Dedifferentiated amniotic fluid mesenchymal stem cell (primary cell): ENCODE results near the gene MBNL1.

ENCODE experiments used
- DNase-seq: peaks from one replicate; pipeline ENCODE4 v3.0.0-alpha.2; 2016; ENCODE audit errors: extremely low spot score

Gene MBNL1

GRCh38 chr3:152252755-152253154, 16.0 kb upstream of the MBNL1 start:
- no peak for DNase-seq

GRCh38 chr3:152253514-152253913, 15.2 kb upstream of the MBNL1 start:
- DNase-seq, result no peak

DNA sequence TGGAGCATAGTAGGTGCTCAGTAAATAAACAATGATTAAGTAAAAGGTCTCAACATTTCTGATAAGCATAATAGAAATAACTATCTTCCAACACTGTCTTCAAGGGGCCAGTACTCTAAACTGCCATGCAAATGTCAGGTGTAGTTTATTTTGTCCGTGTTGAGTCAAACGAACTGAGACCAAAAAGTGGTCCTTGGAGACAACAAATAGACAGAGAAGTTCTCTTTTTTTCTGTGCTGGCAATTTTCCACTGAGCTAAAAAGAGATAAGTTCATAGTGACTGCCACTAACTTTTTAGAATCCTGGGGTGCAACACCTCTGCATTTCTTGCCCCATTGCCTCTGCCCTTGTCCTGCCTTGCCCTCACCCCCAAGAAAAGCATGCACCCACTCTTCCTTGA, 14.7 kb upstream of the MBNL1 start:
- DNase-seq, result no peak

DNA sequence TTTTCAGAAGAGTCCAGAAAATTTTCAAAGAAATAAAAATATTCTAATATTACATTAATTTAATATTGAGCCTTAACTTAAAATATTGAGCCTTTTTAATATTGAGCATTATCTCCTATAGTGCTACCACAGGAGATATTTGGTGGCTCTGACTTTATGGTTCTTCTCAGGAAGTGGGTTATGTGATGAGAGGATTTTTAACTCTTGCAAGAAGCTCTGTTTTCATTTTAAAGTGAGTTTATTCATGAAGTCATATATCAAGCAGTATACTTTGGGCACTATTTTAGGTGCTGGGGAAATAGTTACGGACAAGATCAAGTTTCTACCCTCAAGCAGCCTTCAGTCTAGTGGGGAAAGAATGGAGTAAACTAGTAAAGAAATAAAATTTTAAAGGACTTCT, 13.4 kb upstream of the MBNL1 start:
- DNase-seq, result no peak

DNA sequence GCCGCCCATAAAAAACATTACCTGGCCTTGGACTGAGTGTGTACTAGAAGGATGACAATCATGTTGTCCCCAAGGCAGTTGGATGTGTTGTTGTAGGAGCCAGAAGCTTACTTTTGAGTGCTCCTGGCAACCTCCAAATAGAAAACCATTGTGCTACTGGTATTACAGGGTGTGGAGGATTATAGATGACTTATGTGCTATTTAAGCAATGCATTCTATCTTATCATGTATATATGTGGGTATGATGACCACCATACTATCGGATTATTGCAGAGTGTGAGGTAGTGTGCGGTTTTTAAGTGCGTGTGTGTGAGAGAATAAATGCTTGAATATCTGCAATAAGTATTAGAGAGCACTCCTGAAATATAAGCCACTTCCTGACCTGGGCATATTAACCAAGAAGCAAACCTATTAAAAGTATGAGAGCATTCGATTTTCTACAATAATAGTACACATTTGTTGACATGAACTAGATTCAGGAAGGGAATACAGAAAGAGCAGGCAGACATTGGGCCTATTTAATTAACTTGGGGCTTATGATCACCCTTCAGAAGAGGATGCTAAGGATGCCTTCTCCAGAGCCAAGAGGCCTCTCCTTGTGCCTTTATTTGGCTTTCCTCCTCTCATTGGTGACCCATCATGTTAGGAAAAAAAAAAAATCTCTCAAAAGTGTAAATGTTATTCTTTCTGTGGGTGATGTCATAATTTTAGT, 11.7 kb upstream of the MBNL1 start:
- DNase-seq, result no peak

GRCh38 chr3:152257563-152258035, 11.1 kb upstream of the MBNL1 start:
- no peak for DNase-seq

- peak; percentile 96 for DNase-seq
Measured at GRCh38 chr3:152258448-152259393, 10.0 kb upstream of the MBNL1 start.

GRCh38 chr3:152259468-152259867, 9.3 kb upstream of the MBNL1 start:
- DNase-seq, result no peak

- DNase-seq, result no peak
Measured at GRCh38 chr3:152260026-152260425, 8.7 kb upstream of the MBNL1 start.

DNA sequence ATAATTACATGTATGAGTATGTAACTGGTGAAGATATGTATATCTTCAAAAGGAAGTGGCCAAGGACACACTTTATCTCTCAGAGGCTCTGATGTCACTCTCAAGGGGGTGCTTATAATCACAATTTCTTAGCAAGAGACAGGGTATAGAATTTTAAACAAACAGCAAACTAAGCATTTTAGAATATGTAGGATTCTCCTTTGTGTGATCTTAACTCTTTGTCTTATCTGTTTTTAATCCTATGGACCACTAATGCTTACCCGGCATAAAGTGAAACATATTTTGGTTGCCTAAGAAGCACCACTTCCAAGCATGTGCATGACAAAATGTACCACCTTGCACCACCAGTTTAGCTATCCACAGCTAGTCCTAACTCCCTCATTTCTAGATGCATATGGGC, 8.2 kb upstream of the MBNL1 start:
- DNase-seq, result no peak

DNA sequence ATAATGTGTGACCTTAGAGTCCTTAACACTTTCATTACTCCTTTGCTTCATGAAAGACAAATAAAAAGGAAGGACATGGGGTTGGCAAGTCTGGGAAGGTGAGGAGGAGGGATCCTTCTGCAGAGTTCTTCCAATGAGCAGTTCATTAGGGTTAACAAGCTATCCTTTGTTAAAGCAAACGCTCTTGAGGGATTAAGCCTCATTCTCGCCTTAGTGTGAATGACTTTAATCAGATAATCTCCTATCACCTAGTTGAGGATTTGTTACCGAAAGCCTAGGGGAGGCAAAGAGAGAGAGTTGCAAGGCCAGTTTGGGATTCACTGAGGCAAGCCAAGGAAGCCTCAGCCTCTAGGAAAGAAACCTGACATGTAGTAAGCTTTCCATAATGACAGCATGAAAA, 7.4 kb upstream of the MBNL1 start:
- no peak for DNase-seq

GRCh38 chr3:152263711-152264110, 5.0 kb upstream of the MBNL1 start:
- DNase-seq, result no peak

DNA sequence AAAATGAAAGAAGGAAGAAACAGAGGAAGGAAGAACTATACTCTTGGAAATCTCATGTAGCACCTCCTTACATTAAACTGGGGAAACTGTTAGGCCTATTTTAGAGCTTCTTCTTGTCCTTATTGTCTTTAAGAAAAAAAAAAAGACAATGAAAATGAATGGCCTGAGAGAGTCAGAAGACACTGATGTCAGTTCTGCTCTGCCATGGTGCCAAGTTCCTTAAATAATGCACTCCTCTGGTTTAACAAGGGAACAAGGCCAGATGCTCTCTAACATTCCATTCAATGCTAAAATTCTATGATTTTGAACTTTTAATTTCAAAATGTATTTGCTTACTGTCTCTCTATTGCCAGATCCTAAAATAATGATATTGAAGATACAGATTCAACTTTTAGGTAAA, 4.4 kb upstream of the MBNL1 start:
- no peak for DNase-seq

- peak; percentile 95 for DNase-seq
Measured at GRCh38 chr3:152266221-152266995, 2.3 kb upstream of the MBNL1 start.

DNA sequence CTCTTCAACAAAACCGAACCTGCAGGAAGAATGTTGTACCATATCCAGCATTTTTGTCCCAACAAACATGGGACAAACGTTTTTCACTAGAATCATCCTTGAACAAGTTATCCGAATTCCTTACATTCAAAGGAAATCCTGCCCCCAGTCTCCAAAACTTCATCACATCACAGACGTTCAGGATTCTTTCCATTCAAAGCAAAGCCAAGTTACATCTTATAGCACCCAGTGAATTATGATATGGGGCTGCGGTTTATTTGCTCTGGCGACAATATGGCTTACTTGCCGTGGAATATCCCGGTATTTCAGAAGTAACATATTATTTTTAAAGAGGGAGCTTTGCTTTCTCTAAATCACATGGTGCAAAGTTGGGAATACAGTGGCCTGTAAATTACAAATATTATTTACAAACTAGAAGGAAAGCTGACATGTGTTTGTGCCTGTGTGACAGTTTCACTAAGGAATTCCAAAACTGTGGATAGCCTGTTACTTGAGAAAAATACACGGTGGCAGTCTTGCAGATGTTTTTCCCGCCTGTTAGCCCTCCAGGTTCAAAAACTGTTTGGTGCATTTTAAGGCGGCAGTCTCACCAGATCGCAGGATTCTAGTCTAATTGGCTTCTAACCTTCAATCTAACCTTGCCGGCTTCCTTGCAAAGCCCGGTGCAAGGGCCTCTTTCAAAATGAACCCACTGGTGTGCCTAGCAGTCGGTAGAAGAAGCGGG, 736 bp upstream of the MBNL1 start:
- no peak for DNase-seq

- peak; percentile 27 for DNase-seq
Measured at GRCh38 chr3:152269056-152269830, 514 bp downstream of the MBNL1 start.

GRCh38 chr3:152269831-152270734, 1.4 kb downstream of the MBNL1 start:
- DNase-seq, result peak; percentile 80

GRCh38 chr3:152270937-152271336, 2.2 kb downstream of the MBNL1 start:
- DNase-seq, result peak; percentile 28

DNA sequence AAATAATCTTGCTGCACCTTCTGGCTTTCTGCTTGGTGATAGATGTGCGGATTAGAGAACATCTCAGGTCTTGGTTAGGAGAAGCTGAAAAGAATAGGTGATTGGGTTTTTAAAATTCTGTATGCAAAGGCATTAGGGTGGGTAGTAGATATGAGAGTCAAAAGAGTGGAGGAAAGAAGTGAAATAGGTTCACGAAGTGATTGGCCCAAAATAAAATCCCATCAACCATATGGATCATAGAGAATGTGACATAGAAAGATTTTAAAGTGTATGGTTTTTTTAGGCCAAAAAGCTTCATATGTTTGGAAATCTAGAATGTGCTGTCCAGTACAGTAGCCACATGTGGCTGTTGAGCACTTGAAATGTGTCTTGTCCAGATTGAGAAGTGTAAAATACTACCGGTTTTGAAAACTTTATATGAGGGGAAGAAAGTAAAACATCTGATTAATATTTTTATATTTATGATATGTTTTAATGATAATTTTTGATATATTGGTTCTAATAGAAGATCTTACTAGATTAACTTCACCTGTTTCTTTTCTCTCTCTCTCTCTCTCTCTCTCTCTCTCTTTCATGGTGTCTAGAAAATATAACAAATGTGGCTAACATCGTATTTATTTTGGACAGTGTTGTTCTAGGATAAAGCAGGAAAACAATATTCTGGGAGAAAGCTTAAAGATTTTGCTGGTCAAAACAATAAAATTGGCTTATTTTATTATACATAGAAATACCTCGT, 2.9 kb downstream of the MBNL1 start:
- DNase-seq, result no peak
